T-helper 2 cell treated with Interferon-gamma antibody and Interleukin-4, amounts not matched to agents 100 ng/mL and 5 ng/mL, for 36 hours (primary cell): ENCODE results near the gene GTF3C5. TPM values are rescaled to one million over a fixed set of nuclear protein-coding genes. Genes with fewer than 3 reads are reported as not detected.
"Not testable (repeated sequence)": the region's sequence is repeated elsewhere in the genome, so short reads cannot be mapped to it uniquely, and the experiment has no call there.

ENCODE experiments used
- intact Hi-C: fragments of 100-400 bp; cut with micrococcal nuclease; formaldehyde crosslinking; loops from one replicate; pipeline ENCODE4 v1.15.1; 2023
- total RNA-seq: library from RNA; stranded (reverse); gene quantifications from 2 replicates; pipeline ENCODE4 v1.2.3, GENCODE V29; 2022

GTF3C5 gene
- total RNA-seq, 1 donor from 2014 or later = 79.1 TPM

GRCh38 chr9:133051966-133052539 lies 21.3 kb downstream of the GTF3C5 start:
- intact Hi-C loops = no loop called here

- intact Hi-C loops = no loop called here
Measured at GRCh38 chr9:133054194-133054890, 23.5 kb downstream of the GTF3C5 start.

GRCh38 chr9:133054966-133055365 lies 24.2 kb downstream of the GTF3C5 start:
- intact Hi-C loops = loop anchor here (5.0 kb wide), 1 partner anchor 77 kb away; no protein-coding TSS in a partner anchor

- intact Hi-C loops = loop anchor here (5.0 kb wide), 1 partner anchor 76 kb away; no protein-coding TSS in a partner anchor
Measured at GRCh38 chr9:133055788-133056420, 25.1 kb downstream of the GTF3C5 start.

- intact Hi-C loops = loop anchor here (5.0 kb wide), 1 partner anchor 76 kb away; no protein-coding TSS in a partner anchor
Measured at GRCh38 chr9:133056533-133056932, 25.7 kb downstream of the GTF3C5 start.

- intact Hi-C loops = loop anchor here (5.0 kb wide), 1 partner anchor 75 kb away; no protein-coding TSS in a partner anchor
Measured at GRCh38 chr9:133057006-133057405, 26.2 kb downstream of the GTF3C5 start.

GRCh38 chr9:133057553-133057952 lies 26.8 kb downstream of the GTF3C5 start:
- intact Hi-C loops = loop anchor here (5.0 kb wide), 1 partner anchor 75 kb away; no protein-coding TSS in a partner anchor

- intact Hi-C loops = loop anchor here (5.0 kb wide), 1 partner anchor 74 kb away; no protein-coding TSS in a partner anchor
Measured at GRCh38 chr9:133058071-133058470, 27.3 kb downstream of the GTF3C5 start.

GRCh38 chr9:133058550-133059320 lies 27.9 kb downstream of the GTF3C5 start:
- intact Hi-C loops = loop anchor here (5.0 kb wide), 1 partner anchor 74 kb away; no protein-coding TSS in a partner anchor

- intact Hi-C loops = loop anchor here (5.0 kb wide), 1 partner anchor 73 kb away; no protein-coding TSS in a partner anchor
Measured at GRCh38 chr9:133059623-133060022, 28.8 kb downstream of the GTF3C5 start.

GRCh38 chr9:133060417-133060841 lies 29.6 kb downstream of the GTF3C5 start:
- intact Hi-C loops = no loop called here

GRCh38 chr9:133061019-133061763 lies 30.4 kb downstream of the GTF3C5 start:
- intact Hi-C loops = not testable (repeated sequence)

- intact Hi-C loops = not testable (repeated sequence)
Measured at GRCh38 chr9:133061764-133062145, 31.0 kb downstream of the GTF3C5 start, which contains the start of gene CEL. Gene CEL, plus strand, starts transcription at chr9:133061981. Its CDS starts 22 bp downstream, at chr9:133062003.

- intact Hi-C loops = not testable (repeated sequence)
Measured at GRCh38 chr9:133062569-133062968, 31.8 kb downstream of the GTF3C5 start.

- intact Hi-C loops = no loop called here
Measured at GRCh38 chr9:133063159-133063499, 32.3 kb downstream of the GTF3C5 start.

- intact Hi-C loops = no loop called here
Measured at GRCh38 chr9:133063500-133064231, 32.9 kb downstream of the GTF3C5 start.

- intact Hi-C loops = no loop called here
Measured at GRCh38 chr9:133064241-133065069, 33.7 kb downstream of the GTF3C5 start.

GRCh38 chr9:133065070-133065388 lies 34.2 kb downstream of the GTF3C5 start:
- intact Hi-C loops = no loop called here
